Right lobe of liver (tissue), 4 donors: Measurements from ENCODE around the gene CCR5.

Experiments used
- POLR2A ChIP-seq: fragments of 450-650 bp; IDR thresholded peaks from one replicate; pipeline ENCODE4 v1.6.1; 2017; ENCODE audit warnings: antibody characterized with exemption, mild to moderate bottlenecking
- TF ChIP-seq, protein P1 (sequence below), 4 donors: fragments of 200-600 bp in 3 of 4; fragments of 450-650 bp in 1 of 4; IDR thresholded peaks; one replicate each; pipeline versions ENCODE4 v1.5.1 to v1.8.0; 2016 to 2022; ENCODE audit warnings: antibody characterized with exemption in 4 of 4, mild to moderate bottlenecking in 2 of 4
- donor health status: DM: no; HTN: no; CAD: no.
- donor health status: DM: no; HTN: no; CAD: no.
- donor health status: DM: no; HTN: yes; CAD: no.

DNA sequence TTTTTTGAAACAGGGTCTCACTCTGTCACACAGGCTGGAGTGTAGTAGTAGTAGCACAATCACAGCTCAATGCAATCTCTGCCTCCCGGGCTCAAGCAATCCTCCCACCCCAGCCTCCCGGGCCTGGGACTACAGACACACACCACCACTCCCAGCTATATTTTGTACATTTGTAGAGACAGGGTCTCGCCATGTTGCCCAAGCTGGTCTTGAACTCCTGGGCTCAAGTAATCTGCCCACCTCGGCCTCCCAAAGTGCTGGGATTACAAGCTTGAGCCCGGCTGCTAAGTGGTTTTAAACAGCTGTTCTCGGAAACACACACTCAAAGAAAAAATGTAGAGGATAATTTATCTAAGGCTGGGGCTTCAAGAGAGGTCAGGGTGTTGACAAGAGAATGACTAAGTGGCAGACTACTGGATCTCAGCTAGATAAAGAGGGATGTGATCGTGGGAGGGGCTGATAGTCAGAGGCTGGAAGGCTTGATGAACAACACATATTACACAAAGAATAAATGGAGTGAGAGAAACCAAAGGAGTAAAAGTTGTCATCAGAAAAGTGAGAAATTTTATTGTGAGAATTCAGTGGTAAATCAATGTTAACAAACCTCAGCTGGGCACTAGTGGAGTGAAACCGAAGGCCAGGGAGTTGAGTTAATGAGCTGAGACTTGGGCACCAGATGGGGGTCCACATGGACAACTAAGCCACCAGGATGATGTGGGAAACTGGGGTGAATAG is 29.4 kb downstream of the CCR5 start:
- TF ChIP-seq, protein P1, sequence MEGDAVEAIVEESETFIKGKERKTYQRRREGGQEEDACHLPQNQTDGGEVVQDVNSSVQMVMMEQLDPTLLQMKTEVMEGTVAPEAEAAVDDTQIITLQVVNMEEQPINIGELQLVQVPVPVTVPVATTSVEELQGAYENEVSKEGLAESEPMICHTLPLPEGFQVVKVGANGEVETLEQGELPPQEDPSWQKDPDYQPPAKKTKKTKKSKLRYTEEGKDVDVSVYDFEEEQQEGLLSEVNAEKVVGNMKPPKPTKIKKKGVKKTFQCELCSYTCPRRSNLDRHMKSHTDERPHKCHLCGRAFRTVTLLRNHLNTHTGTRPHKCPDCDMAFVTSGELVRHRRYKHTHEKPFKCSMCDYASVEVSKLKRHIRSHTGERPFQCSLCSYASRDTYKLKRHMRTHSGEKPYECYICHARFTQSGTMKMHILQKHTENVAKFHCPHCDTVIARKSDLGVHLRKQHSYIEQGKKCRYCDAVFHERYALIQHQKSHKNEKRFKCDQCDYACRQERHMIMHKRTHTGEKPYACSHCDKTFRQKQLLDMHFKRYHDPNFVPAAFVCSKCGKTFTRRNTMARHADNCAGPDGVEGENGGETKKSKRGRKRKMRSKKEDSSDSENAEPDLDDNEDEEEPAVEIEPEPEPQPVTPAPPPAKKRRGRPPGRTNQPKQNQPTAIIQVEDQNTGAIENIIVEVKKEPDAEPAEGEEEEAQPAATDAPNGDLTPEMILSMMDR (IDR thresholded peaks at IDR 0.05), result no peak
- TF ChIP-seq POLR2A, result no peak
